ENCODE measurements around the gene PCAT7.
"Not testable (repeated sequence)": the region's sequence is repeated elsewhere in the genome, so short reads cannot be mapped to it uniquely, and the experiment has no call there.

PCAT7 gene

GRCh38 chr9:94563548-94563947 lies 8.7 kb downstream of the PCAT7 start:
- DNase-seq: no peak

GRCh38 chr9:94564279-94564678 lies 9.4 kb downstream of the PCAT7 start:
- not testable (repeated sequence) for DNase-seq

DNA sequence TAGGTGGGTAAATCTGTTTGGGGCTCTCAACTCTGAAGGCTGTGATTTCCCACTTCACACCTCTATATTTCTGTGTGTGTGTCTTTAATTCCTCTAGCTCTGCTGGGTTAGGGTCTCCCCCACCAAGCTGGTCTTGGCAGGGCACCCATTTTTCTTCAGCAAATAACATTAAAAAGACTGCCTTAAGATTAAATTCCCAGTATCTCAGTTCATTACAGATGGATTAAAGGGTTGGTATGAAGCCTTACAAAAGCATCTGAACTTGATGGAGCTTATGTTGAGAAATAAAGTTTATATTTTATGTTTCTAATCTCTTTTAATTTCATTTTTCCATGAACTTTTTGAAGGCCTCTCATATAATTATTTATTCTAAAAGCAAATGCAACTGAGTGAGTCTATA lies 11.7 kb downstream of the PCAT7 start:
- DNase-seq: no peak

GRCh38 chr9:94567271-94567670 lies 12.4 kb downstream of the PCAT7 start:
- DNase-seq: no peak

DNA sequence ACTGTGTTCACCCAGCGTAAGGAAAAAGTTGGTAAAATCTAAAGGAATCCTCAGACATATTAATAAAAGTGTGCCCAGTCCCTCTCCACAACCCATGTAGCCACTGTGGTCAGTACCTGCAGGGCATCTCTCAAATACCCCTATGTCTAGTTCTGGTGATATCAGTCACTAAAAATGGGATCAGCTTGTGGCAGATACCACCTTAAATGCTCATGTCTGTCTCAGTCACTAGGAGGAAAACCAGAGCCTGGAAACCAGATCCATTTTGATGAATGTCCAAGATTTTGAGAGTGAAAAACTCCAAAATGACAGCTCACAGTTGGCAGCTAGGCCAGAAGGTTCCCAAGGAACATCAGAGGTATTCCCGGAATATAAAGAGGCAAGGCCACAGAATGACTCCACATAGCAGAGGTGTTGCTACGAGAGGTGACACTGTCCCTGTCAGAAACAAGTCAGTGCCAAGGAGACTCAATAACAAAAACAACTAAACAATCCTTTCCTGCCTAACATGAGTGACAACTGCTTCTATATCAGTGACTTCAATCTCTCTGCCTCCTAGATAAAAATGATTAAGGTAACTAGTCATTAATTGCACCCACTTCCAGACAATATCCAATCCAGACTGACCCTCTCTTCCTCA lies 13.5 kb downstream of the PCAT7 start:
- DNase-seq: no peak

DNA sequence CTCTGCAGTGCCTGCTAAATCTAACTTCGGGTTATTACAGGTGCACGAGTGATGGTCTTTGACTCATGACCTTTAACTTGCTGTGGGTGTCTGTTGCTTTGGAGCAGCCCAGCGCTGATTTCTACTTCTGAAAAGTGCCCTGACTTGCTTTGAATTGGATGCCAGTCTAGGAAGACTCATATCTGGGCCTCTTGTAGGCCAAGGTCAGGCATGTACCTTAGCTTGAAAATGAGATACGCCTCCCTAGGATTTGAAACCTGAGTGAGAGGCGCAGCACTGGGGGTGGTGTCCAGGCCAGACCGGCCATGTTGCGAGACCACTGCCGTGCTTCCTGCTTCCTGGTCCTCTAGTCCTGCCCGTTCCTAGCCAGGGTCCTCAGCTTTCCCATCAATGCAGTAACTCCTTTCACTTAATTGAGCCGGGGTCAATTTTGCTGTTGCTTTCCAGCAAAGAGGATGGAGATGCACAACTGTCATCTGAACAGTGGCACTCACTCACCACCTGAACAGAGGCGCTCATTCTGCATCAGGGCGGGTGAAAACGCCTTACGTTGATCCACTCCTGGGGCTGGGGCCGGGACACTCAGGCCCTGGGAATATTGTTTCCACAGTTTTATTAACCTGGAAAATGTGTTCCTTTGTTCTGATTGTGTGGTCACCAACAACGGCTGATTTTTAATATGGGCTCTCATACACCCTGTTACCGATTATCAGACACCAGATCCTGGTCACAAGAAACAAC lies 14.3 kb downstream of the PCAT7 start:
- no peak for DNase-seq

DNA sequence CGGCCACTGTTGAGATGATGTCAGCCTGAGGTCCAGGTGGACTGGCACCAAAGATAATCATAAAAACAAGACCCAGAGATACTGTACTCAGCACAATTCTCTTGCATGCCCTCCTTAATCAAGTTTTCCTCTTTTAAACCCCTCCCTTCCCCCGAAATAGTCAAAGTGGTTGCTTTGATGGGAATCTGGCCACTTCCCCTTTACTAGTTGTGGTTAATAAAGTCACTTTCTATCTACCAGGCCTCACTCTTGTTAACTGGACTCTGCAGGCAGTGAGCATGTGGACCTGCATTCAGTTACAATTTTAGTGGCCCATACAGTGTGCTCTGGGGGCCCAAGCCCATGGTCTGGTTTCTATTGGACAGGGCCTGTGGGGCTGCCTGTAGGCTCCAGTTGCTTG lies 21.2 kb downstream of the PCAT7 start:
- no peak for DNase-seq

DNA sequence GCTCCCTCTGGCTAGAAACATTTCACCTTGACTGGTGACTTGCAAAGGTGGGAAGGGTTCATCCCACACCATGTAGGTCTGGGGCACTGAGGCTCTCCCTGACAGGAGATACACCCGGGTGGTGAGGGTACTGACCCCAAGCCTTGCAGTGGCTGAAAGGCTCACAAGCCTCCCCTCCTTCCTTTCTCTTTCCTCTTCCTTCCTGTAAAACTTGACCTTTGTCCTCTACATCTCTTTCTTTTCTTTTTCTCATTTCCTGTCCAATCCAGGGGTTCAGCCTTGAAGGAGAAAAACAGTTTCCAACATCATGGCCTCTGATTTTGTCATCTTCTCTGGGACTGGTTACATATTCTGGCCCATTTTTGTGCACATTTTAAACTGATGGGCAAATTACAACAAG lies 22.2 kb downstream of the PCAT7 start:
- no peak for DNase-seq

GRCh38 chr9:94577571-94577970 lies 22.7 kb downstream of the PCAT7 start:
- no peak for DNase-seq

DNA sequence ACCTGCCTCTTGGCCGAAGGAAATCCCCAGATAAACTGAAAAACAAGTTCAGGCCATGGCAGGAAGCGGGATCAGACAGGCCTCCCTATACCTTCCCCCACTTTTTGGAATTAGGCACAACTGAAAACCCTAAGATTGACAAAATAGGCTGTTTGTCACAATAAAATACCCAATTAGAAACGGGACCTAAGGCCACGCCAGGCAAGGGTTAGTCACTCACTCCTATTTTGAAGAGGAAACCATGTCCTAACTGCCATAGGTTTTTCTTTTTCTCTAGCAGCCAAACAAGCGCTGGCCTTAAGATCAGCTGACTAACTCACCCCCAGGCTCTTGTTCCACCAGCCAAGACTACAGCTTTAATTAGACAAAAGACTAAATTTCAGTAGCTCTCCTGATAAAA lies 26.8 kb downstream of the PCAT7 start:
- DNase-seq: no peak

- DNase-seq: no peak
Observed at GRCh38 chr9:94584555-94584954, 29.7 kb downstream of the PCAT7 start.

DNA sequence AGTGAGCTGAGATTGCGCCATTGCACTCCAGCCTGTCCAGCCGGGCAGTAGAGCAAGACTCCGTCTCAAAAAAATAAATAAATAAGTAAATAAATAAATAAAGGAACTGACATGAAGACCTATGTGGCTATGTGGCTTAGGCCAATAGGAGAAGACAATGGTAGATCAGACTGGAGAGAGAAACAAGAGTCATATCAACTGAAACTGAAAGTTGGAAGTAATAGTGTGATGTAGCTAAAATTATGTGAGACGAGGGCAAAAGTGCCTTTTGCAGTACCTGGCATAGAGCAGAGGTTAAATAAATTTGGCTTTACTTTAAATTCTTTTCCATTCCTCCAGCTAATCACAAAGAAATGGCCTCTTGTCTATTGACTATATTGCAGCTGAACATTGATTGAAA lies 31.4 kb downstream of the PCAT7 start:
- DNase-seq: no peak

GRCh38 chr9:94586814-94587213 lies 31.9 kb downstream of the PCAT7 start:
- DNase-seq: no peak

DNA sequence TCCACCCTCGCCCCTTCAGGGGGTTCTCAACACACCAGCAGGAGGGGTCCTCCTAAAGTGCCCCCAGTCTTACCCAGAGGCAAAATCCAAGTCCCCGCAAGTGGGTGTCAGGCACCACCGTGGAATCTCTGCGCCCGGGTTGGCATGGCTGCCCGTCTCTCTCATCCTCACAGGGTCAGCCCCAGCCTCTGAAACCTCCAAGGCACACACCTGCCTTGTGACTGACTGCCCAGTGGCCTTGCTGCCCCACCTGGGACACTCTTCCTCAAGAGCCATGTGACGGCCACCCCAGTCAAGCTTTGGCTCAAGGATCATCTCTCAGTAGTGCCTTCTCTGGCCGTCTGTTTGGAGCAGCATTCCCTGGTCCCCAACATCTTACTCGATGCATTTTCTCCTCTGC lies 33.8 kb downstream of the PCAT7 start:
- DNase-seq: no peak

GRCh38 chr9:94591046-94591545 lies 36.2 kb downstream of the PCAT7 start:
- DNase-seq: not testable (repeated sequence)

DNA sequence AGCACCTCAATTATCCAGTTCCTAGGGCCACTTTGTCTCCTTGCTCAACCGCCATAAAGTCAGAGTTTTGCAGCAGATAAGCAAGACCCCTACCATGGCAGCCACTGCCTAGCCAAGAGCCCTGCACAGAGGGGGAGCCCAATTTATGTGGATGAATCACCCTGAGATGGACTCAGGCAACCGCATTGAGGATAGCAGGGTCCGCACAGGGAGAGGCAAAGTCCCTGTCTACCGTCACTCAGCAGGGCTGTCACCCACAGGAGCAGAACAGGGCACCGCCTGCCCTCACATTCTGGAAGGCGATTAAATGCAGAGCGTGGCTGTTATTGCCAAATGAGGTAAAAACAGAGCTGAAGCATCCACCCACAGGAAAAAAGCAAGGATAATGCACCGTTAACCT lies 37.0 kb downstream of the PCAT7 start:
- no peak for DNase-seq

GRCh38 chr9:94592683-94593082 lies 37.8 kb downstream of the PCAT7 start:
- not testable (repeated sequence) for DNase-seq

DNA sequence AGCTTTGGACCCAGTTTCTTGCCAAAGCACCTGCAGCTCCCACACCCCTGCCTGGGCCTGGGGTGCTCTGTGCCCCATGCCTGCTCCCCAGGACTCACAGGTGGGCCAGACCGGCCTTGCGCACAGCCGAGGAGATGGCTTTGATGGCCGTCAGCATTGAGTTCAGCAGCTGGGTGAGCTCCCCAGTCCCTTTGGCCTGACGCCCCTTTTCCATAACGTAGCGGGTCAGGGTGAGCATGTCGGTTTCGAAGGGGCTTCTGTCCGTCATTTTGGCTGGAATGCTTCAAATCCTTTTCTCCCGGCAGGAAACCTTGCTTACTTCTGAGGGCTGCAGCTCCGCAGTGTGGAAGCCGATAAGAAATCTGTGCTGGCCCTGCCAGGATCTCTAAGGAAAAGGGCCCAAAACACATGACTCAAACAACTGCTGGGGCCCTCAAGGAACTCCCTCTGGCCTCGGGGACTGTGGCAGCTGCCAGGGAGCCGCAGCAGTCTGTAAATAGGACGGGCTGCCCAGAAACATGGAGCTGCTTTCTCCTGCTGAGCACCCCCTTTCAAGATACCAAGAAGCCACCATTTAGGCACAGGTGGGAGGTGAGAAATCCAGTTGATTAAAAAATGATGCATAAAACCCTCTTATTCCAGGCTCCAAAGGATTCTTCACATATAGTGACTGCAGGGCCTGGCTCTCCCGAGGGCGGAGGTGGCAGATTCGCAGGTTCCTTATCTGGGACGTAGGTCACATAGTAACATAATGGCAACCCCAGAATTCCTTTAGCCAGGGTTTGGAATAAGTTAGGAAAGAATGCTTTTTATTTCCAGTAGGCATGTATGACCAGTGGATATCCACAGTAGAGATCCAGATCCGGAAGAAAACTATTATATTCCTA lies 38.8 kb downstream of the PCAT7 start, which contains the start of gene FBP2:
Gene FBP2, minus strand, starts transcription at position 366 of the 887 bp plus-strand sequence. Its CDS starts 98 bp downstream, at position 268.
- DNase-seq: no peak

DNA sequence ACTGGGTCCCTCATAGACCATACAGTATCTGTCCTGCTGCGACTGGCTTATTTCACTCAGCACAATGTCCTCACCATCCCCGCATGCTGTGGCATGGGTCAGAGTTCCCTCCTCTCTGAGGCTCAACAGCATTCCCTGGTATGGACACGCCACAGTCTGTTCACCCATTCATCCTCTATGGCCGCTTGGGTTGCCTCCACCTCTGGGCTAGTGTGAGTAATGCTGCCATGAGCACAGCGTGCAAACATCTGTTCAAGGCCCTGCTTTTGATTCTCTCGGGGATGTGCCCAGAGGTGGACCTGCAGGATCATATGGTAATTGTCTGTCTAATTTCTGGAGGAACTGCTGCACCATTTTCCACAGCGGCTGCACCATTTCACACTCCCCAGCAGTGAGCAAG lies 44.2 kb downstream of the PCAT7 start:
- no peak for DNase-seq

DNA sequence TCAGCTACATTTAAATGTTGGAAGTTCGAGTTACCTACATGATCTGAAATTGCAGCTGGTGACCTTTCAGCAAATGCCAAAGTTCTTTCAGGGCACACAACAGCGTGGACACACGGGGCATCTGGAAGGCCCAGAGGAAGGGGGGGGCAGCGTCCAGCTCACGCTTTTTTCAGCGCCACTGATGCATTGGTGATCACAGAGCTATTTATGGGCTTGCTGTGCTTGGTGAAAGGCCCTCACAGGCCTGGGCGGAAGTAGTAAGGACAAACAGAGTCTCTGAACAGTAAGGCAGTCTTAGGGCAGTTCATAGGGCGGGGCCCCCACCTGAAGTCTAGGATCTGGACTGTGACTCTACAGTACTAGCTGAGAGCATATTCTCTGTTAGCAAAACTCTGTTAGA lies 45.4 kb downstream of the PCAT7 start:
- DNase-seq: no peak

GRCh38 chr9:94600715-94601114 lies 45.8 kb downstream of the PCAT7 start:
- no peak for DNase-seq

- no peak for DNase-seq
Observed at GRCh38 chr9:94602666-94603065, 47.8 kb downstream of the PCAT7 start.

All from amygdala (tissue), 56 donors.